Caki2 (cell line): ENCODE data around the gene FAM167B. TPM values are rescaled to one million over a fixed set of nuclear protein-coding genes. Genes with fewer than 3 reads are reported as not detected.

Experiments
- DNase-seq: peaks from one replicate; pipeline ENCODE4 v3.0.0-alpha.2; 2015; ENCODE audit warnings: low read depth
- in situ Hi-C: cut with HindIII; loops from 2 replicates; pipeline ENCODE4 v1.10.0; 2016; ENCODE audit warnings: low sequenced_read_pairs, low pct_unique_long_range_greater_than_20kb, mixed read lengths
- total RNA-seq: library from RNA; depleted of rRNA; stranded (reverse); fragments of >200 nt; shearing (Covaris generic); gene quantifications from 2 replicates; pipeline ENCODE4 v1.2.3, GENCODE V29; 2014; ENCODE audit warnings: low replicate concordance; rRNA removed

FAM167B gene
- total RNA-seq = not detected in 2 replicates

- in situ Hi-C loops = no loop called here
- no peak for DNase-seq
These were observed at the start of gene FAM167B for GRCh38 chr1:32246888-32247273. TSS of gene FAM167B (plus strand) at chr1:32247222. CDS start at chr1:32247422, 200 bp downstream.

GRCh38 chr1:32197837-32198236 is 49.2 kb upstream of the FAM167B start:
- no peak for DNase-seq
- in situ Hi-C loops = no loop called here

GRCh38 chr1:32198237-32199042 is 48.6 kb upstream of the FAM167B start:
- DNase-seq = no peak
- in situ Hi-C loops = no loop called here

- in situ Hi-C loops = no loop called here
- DNase-seq = no peak
These were observed 47.8 kb upstream of the FAM167B start for GRCh38 chr1:32199043-32199716.

GRCh38 chr1:32199717-32200072 is 47.3 kb upstream of the FAM167B start:
- no peak for DNase-seq
- in situ Hi-C loops = no loop called here

- in situ Hi-C loops = no loop called here
- peak; percentile 61 for DNase-seq
These were observed 46.6 kb upstream of the FAM167B start, which contains the start of gene CCDC28B for GRCh38 chr1:32200226-32201010. TSS of gene CCDC28B (plus strand) at chr1:32200595. CDS start at chr1:32201936, 1,341 bp downstream.

- no peak for DNase-seq
These were observed 45.8 kb upstream of the FAM167B start for GRCh38 chr1:32201011-32201855.

GRCh38 chr1:32204943-32205361 is 42.1 kb upstream of the FAM167B start:
- DNase-seq = no peak
- in situ Hi-C loops = no loop called here

More at GRCh38 chr1:32201011-32201855, 45.8 kb upstream of the FAM167B start:
- in situ Hi-C loops = no loop called here

- peak; percentile 76 for DNase-seq
- in situ Hi-C loops = no loop called here
These were observed 41.3 kb upstream of the FAM167B start, which contains the start of gene IQCC for GRCh38 chr1:32205401-32206370. TSS of gene IQCC (plus strand) at chr1:32205671. CDS start at chr1:32205682, 11 bp downstream.

GRCh38 chr1:32208469-32208868 is 38.6 kb upstream of the FAM167B start:
- DNase-seq = no peak
- in situ Hi-C loops = no loop called here

GRCh38 chr1:32208891-32209328 is 38.1 kb upstream of the FAM167B start, which contains the start of gene DCDC2B:
TSS of gene DCDC2B (plus strand) at chr1:32209089. CDS start at chr1:32209094, 5 bp downstream.
- peak; percentile 93 for DNase-seq

GRCh38 chr1:32215629-32216480 is 31.2 kb upstream of the FAM167B start:
- peak; percentile 47 for DNase-seq
- in situ Hi-C loops = no loop called here

More at GRCh38 chr1:32208891-32209328, 38.1 kb upstream of the FAM167B start, which contains the start of gene DCDC2B:
- in situ Hi-C loops = no loop called here

GRCh38 chr1:32216566-32216965 is 30.5 kb upstream of the FAM167B start:
- no peak for DNase-seq
- in situ Hi-C loops = no loop called here

GRCh38 chr1:32219022-32219421 is 28.0 kb upstream of the FAM167B start:
- no peak for DNase-seq
- in situ Hi-C loops = no loop called here

- DNase-seq = peak; percentile 74
- in situ Hi-C loops = no loop called here
These were observed 26.1 kb upstream of the FAM167B start for GRCh38 chr1:32220746-32221580.
